GM23248 (cell line): ENCODE results near the gene PIRT. TPM values are rescaled to one million over a fixed set of nuclear protein-coding genes. Genes with fewer than 3 reads are reported as not detected.

Source experiments
- DNase-seq: peaks from one replicate; pipeline ENCODE4 v3.0.0-alpha.2; 2015
- H2AFZ ChIP-seq: fragments of 200-600 bp; sonication (generic); 2 replicates; pipeline ENCODE4 v1.6.1; 2016; ENCODE audit warnings: antibody characterized with exemption
- H3F3A ChIP-seq: fragments of 200-600 bp; sonication (generic); 2 replicates; pipeline ENCODE4 v1.6.1; 2016; ENCODE audit warnings: mild to moderate bottlenecking, antibody characterized with exemption, mixed run types; ENCODE audit not compliant: insufficient read depth
- H3K27ac ChIP-seq: fragments of 200-600 bp; sonication (generic); 2 replicates; pipeline ENCODE4 v1.5.1; 2016; ENCODE audit warnings: mild to moderate bottlenecking
- H3K27me3 ChIP-seq: fragments of 200-600 bp; sonication (generic); replicated peaks from 2 replicates; pipeline ENCODE4 v1.6.1; 2016; ENCODE audit warnings: mild to moderate bottlenecking; ENCODE audit not compliant: insufficient read depth
- H3K36me3 ChIP-seq: fragments of 200-600 bp; sonication (generic); 2 replicates; pipeline ENCODE4 v1.6.1; 2016; ENCODE audit warnings: low read depth, mild to moderate bottlenecking
- H3K4me1 ChIP-seq: fragments of 200-600 bp; sonication (generic); 2 replicates; pipeline ENCODE4 v1.6.1; 2016; ENCODE audit warnings: mild to moderate bottlenecking; ENCODE audit not compliant: insufficient read depth
- H3K4me2 ChIP-seq: fragments of 200-600 bp; sonication (generic); one replicate; pipeline ENCODE4 v1.6.1; 2016; ENCODE audit warnings: mild to moderate bottlenecking; ENCODE audit not compliant: unreplicated experiment
- H3K4me3 ChIP-seq: fragments of 200-600 bp; sonication (generic); 2 replicates; pipeline ENCODE4 v1.5.1; 2016; ENCODE audit warnings: mild to moderate bottlenecking
- H3K79me2 ChIP-seq: fragments of 200-600 bp; sonication (generic); 2 replicates; pipeline ENCODE4 v1.6.1; 2016; ENCODE audit warnings: mild to moderate bottlenecking; ENCODE audit not compliant: insufficient read depth
- H3K9ac ChIP-seq: fragments of 200-600 bp; sonication (generic); 2 replicates; pipeline ENCODE4 v1.6.1; 2016; ENCODE audit warnings: mild to moderate bottlenecking
- H3K9me2 ChIP-seq: fragments of 200-600 bp; sonication (generic); 2 replicates; pipeline ENCODE4 v1.6.1; 2016; ENCODE audit warnings: mixed run types, mild to moderate bottlenecking, moderate library complexity; ENCODE audit not compliant: insufficient read depth
- H3K9me3 ChIP-seq: fragments of 200-600 bp; sonication (generic); one replicate; pipeline ENCODE4 v1.6.1; 2017; ENCODE audit warnings: low read depth
- H4K20me1 ChIP-seq: fragments of 200-600 bp; sonication (generic); 2 replicates; pipeline ENCODE4 v1.6.0; 2016; ENCODE audit not compliant: insufficient read depth
- EZH2 ChIP-seq: fragments of 200-600 bp; sonication (generic); IDR thresholded peaks from 2 replicates; pipeline ENCODE4 v1.6.1; 2018; ENCODE audit warnings: antibody characterized with exemption, mild to moderate bottlenecking; ENCODE audit not compliant: insufficient read depth, poor library complexity, severe bottlenecking
- EZH2phosphoT487 ChIP-seq: fragments of 200-600 bp; sonication (generic); IDR thresholded peaks from 2 replicates; pipeline ENCODE4 v1.6.1; 2018; ENCODE audit warnings: antibody characterized with exemption, moderate library complexity, mild to moderate bottlenecking, low read depth; ENCODE audit not compliant: insufficient read depth
- WGBS, 2 experiments: methylation state at CpG; one replicate each; pipeline ENCODE4 v1.1.6; 2015 to 2017; ENCODE audit warnings: low lambda C conversion rate in 2 of 2, low coverage in 1 of 2; ENCODE audit errors: missing lambda C conversion rate in 2 of 2; 5-methylcytosine and 5-hydroxymethylcytosine counted together
- in situ Hi-C: fragments of 300-500 bp; cut with MboI; formaldehyde crosslinking; loops from 2 replicates; pipeline ENCODE4 v1.15.0; 2020
- polyA plus RNA-seq: library from polyadenylated mRNA; unstranded; fragments of >200 nt; fragmentation: Nextera tagmentation; extraction: Ambion mirVana; gene quantifications from 2 replicates; pipeline ENCODE4 v1.2.1, GENCODE V29; 2016
- total RNA-seq: library from RNA; depleted of rRNA; stranded (reverse); fragments of >200 nt; shearing (Covaris generic); gene quantifications from 2 replicates; pipeline ENCODE4 v1.2.3, GENCODE V29; 2014

The PIRT gene
- total and polyA plus RNA-seq, 2 experiments from 2014 or later, result not detected

- in situ Hi-C loops, result no loop called here
- whole genome bisulfite sequencing, 2 experiments, result 69 to 73% methylated on average over 7 of the region's 7 CpGs
Observed at GRCh38 chr17:10803350-10803749, 34.5 kb downstream of the PIRT start.

GRCh38 chr17:10802496-10803284, 35.2 kb downstream of the PIRT start:
- no peak overlapping the region for H2AFZ ChIP-seq
- H4K20me1 ChIP-seq, result no peaks in the 10 kb centered on the region
- H3K36me3 ChIP-seq, result no peaks in the 10 kb centered on the region
- DNase-seq, result no peak
- H3K27ac ChIP-seq, result no peak overlapping the region
- WGBS, 2 experiments, result 54 to 56% methylated on average over 14 of the region's 14 CpGs
- H3K79me2 ChIP-seq, result no peaks in the 10 kb centered on the region
- H3K9ac ChIP-seq, result no peak overlapping the region
- H3K9me2 ChIP-seq, result no peaks in the 10 kb centered on the region
- in situ Hi-C loops, result no loop called here
- H3K4me2 ChIP-seq, result no peak overlapping the region
- H3F3A ChIP-seq, result no peaks in the 10 kb centered on the region
- TF ChIP-seq EZH2phosphoT487, result no peak
- no peak for TF ChIP-seq EZH2
- H3K9me3 ChIP-seq, result no peaks in the 10 kb centered on the region
- no peak overlapping the region for H3K4me3 ChIP-seq
- H3K27me3 ChIP-seq, result no peaks in the 10 kb centered on the region; the same call in 1 of the 2 replicates
- no peaks in the 10 kb centered on the region for H3K4me1 ChIP-seq

More at GRCh38 chr17:10803350-10803749, 34.5 kb downstream of the PIRT start:
- Histone ChIP-seq H2AFZ (no peak overlapping the region), H3K4me1 (no peaks in the 10 kb centered on the region), H3K9me2 (no peaks in the 10 kb centered on the region), H3K4me3 (no peak overlapping the region), H3K27ac (no peak overlapping the region), H3K9ac (no peak overlapping the region), H3K79me2 (no peaks in the 10 kb centered on the region), H3K9me3 (no peaks in the 10 kb centered on the region), H3K36me3 (no peaks in the 10 kb centered on the region), H3F3A (no peaks in the 10 kb centered on the region), H3K4me2 (no peak overlapping the region), H3K27me3 (no peaks in the 10 kb centered on the region; the same call in 1 of the 2 replicates), H4K20me1 (no peaks in the 10 kb centered on the region)
- DNase-seq, result no peak
- no peak for TF ChIP-seq EZH2phosphoT487
- TF ChIP-seq EZH2, result no peak

- TF ChIP-seq EZH2phosphoT487 (no peak), EZH2 (no peak)
- no peaks in the 10 kb centered on the region for H3K9me3 ChIP-seq
- in situ Hi-C loops, result no loop called here
- H3K27ac ChIP-seq, result no peak overlapping the region
- H3K4me3 ChIP-seq, result no peak overlapping the region
- H3K79me2 ChIP-seq, result no peaks in the 10 kb centered on the region
- no peaks in the 10 kb centered on the region for H4K20me1 ChIP-seq
- H3F3A ChIP-seq, result no peaks in the 10 kb centered on the region
- no peaks in the 10 kb centered on the region for H3K36me3 ChIP-seq
- no peak overlapping the region for H3K9ac ChIP-seq
- DNase-seq, result no peak
- no peak overlapping the region for H2AFZ ChIP-seq
- H3K4me1 ChIP-seq, result no peaks in the 10 kb centered on the region
- H3K4me2 ChIP-seq, result no peak overlapping the region
- WGBS, 2 experiments, result 16% methylated on average over 7 of the region's 7 CpGs
- no peaks in the 10 kb centered on the region for H3K9me2 ChIP-seq
- H3K27me3 ChIP-seq, result no peaks in the 10 kb centered on the region; the same call in 1 of the 2 replicates
Observed at GRCh38 chr17:10799407-10799806, 38.5 kb downstream of the PIRT start.

- Histone ChIP-seq H3F3A (no peaks in the 10 kb centered on the region), H3K4me1 (no peaks in the 10 kb centered on the region), H3K4me3 (no peak overlapping the region), H3K27me3 (no peaks in the 10 kb centered on the region), H2AFZ (no peak overlapping the region), H3K36me3 (no peaks in the 10 kb centered on the region), H3K9me3 (no peaks in the 10 kb centered on the region), H4K20me1 (no peaks in the 10 kb centered on the region), H3K27ac (no peak overlapping the region), H3K9me2 (no peaks in the 10 kb centered on the region), H3K79me2 (no peaks in the 10 kb centered on the region), H3K9ac (no peak overlapping the region), H3K4me2 (no peak overlapping the region)
- no peak for DNase-seq
- TF ChIP-seq EZH2phosphoT487, result no peak
- TF ChIP-seq EZH2, result no peak
- 56 to 60% methylated on average over 7 of the region's 7 CpGs for WGBS, 2 experiments
- in situ Hi-C loops, result no loop called here
Observed at GRCh38 chr17:10798910-10799309, 39.0 kb downstream of the PIRT start.
